IPS-20b (cell line): Measurements from ENCODE around the gene IMMP2L.
"Not testable (repeated sequence)": the region's sequence is repeated elsewhere in the genome, so short reads cannot be mapped to it uniquely, and the experiment has no call there.

Source experiments
- H3K27ac ChIP-seq: one replicate; pipeline ENCODE4 v1.5.1; 2013; ENCODE audit warnings: low read length
- H3K27me3 ChIP-seq: 2 replicates; pipeline ENCODE4 v1.6.1; 2013; ENCODE audit warnings: mild to moderate bottlenecking, low read length, inconsistent platforms; ENCODE audit not compliant: insufficient read depth
- H3K36me3 ChIP-seq: 2 replicates; pipeline ENCODE4 v1.6.1; 2013; ENCODE audit warnings: low read depth, mild to moderate bottlenecking, inconsistent platforms, low read length, moderate library complexity; ENCODE audit not compliant: insufficient read depth
- H3K4me1 ChIP-seq: 2 replicates; pipeline ENCODE4 v1.6.1; 2013; ENCODE audit warnings: mild to moderate bottlenecking, control low read depth, inconsistent platforms, low read length, moderate library complexity; ENCODE audit not compliant: insufficient read depth
- H3K4me3 ChIP-seq: 2 replicates; pipeline ENCODE4 v1.5.1; 2013; ENCODE audit warnings: mild to moderate bottlenecking, low read length, inconsistent platforms
- H3K9ac ChIP-seq: 2 replicates; pipeline ENCODE4 v1.6.1; 2013; ENCODE audit warnings: low read depth, mild to moderate bottlenecking, inconsistent platforms, low read length, moderate library complexity
- H3K9me3 ChIP-seq: 2 replicates; pipeline ENCODE4 v1.6.1; 2013; ENCODE audit warnings: mild to moderate bottlenecking, low read depth, low read length, inconsistent platforms; ENCODE audit not compliant: insufficient read depth

The IMMP2L gene

GRCh38 chr7:111518264-111518663 is 44.0 kb downstream of the IMMP2L start:
- Histone ChIP-seq H3K27ac (no peak overlapping the region), H3K36me3 (no peaks in the 10 kb centered on the region), H3K9ac (no peak overlapping the region), H3K4me3 (no peak overlapping the region), H3K27me3 (no peaks in the 10 kb centered on the region), H3K4me1 (no peaks in the 10 kb centered on the region), H3K9me3 (no peaks in the 10 kb centered on the region)

- Histone ChIP-seq H3K9me3 (no peaks in the 10 kb centered on the region), H3K27ac (no peak overlapping the region), H3K9ac (no peak overlapping the region), H3K36me3 (no peaks in the 10 kb centered on the region), H3K4me3 (no peak overlapping the region), H3K4me1 (no peaks in the 10 kb centered on the region), H3K27me3 (no peaks in the 10 kb centered on the region)
Measured at GRCh38 chr7:111517549-111517951, 44.7 kb downstream of the IMMP2L start.

GRCh38 chr7:111516612-111517011 is 45.7 kb downstream of the IMMP2L start:
- no peaks in the 10 kb centered on the region for H3K27me3 ChIP-seq
- H3K9me3 ChIP-seq: no peaks in the 10 kb centered on the region
- no peaks in the 10 kb centered on the region for H3K36me3 ChIP-seq
- no peaks in the 10 kb centered on the region for H3K4me1 ChIP-seq
- H3K27ac ChIP-seq: no peak overlapping the region
- H3K4me3 ChIP-seq: no peak overlapping the region
- no peak overlapping the region for H3K9ac ChIP-seq

- H3K27ac ChIP-seq: no peak overlapping the region
- no peak overlapping the region for H3K4me3 ChIP-seq
- H3K36me3 ChIP-seq: no peaks in the 10 kb centered on the region
- no peaks in the 10 kb centered on the region for H3K9me3 ChIP-seq
- no peak overlapping the region for H3K9ac ChIP-seq
- no peaks in the 10 kb centered on the region for H3K27me3 ChIP-seq
- H3K4me1 ChIP-seq: no peaks in the 10 kb centered on the region
Measured at GRCh38 chr7:111513566-111513965, 48.7 kb downstream of the IMMP2L start.

- Histone ChIP-seq H3K9ac (no peak overlapping the region), H3K36me3 (no peaks in the 10 kb centered on the region)
Measured at GRCh38 chr7:111511845-111512244, 50.4 kb downstream of the IMMP2L start.

DNA sequence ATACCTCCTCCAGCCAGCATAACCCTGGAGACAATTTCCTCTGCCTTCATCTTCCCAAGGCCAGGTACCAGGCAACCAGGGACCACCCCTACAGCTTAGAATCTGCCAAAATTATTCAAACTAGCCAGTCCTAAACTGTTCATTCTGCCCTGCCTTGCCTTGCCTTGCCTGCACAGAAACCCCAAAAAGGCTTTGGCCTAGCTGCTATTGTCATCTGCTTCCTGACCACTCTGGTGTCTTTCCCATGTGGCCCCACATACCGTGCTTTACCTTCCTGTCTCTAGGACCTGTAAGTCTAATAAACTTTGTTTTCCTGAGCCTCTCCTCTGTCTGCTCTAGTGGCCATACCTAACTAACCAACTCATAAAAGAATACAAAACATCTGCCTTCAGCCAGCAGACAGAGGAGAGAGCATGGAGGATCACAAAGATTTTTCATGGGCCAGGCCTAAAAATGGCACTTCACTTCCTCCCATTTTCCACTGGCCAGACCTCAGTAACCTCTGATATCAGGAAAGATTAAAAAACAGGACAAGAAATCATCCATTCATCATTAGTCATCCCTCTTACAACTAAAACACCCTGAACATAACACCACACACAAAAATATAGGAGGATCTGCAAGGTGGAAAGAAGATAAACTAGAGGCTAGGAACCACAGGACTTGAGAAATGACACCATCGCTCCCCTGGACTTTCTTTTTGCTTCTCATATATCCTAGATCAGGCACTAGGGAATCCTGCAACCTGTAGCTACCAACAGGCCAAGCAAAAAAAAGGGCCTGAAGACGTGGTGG is 51.5 kb downstream of the IMMP2L start:
- H3K27me3 ChIP-seq: no peaks in the 10 kb centered on the region
- H3K27ac ChIP-seq: no peak overlapping the region
- H3K9ac ChIP-seq: no peak overlapping the region
- no peaks in the 10 kb centered on the region for H3K36me3 ChIP-seq
- H3K4me3 ChIP-seq: no peak overlapping the region
- no peaks in the 10 kb centered on the region for H3K9me3 ChIP-seq
- no peaks in the 10 kb centered on the region for H3K4me1 ChIP-seq

More at GRCh38 chr7:111511845-111512244, 50.4 kb downstream of the IMMP2L start:
- no peaks in the 10 kb centered on the region for H3K4me1 ChIP-seq
- H3K4me3 ChIP-seq: no peak overlapping the region
- no peak overlapping the region for H3K27ac ChIP-seq
- no peaks in the 10 kb centered on the region for H3K27me3 ChIP-seq
- H3K9me3 ChIP-seq: no peaks in the 10 kb centered on the region

- Histone ChIP-seq H3K36me3 (no peaks in the 10 kb centered on the region), H3K27ac (no peak overlapping the region), H3K9me3 (no peaks in the 10 kb centered on the region), H3K4me1 (no peaks in the 10 kb centered on the region), H3K27me3 (no peaks in the 10 kb centered on the region), H3K9ac (no peak overlapping the region), H3K4me3 (no peak overlapping the region)
Measured at GRCh38 chr7:111510062-111510461, 52.2 kb downstream of the IMMP2L start.

GRCh38 chr7:111509288-111509687 is 53.0 kb downstream of the IMMP2L start:
- no peaks in the 10 kb centered on the region for H3K4me1 ChIP-seq
- H3K9ac ChIP-seq: no peak overlapping the region
- H3K4me3 ChIP-seq: no peak overlapping the region
- no peak overlapping the region for H3K27ac ChIP-seq
- H3K9me3 ChIP-seq: no peaks in the 10 kb centered on the region
- no peaks in the 10 kb centered on the region for H3K36me3 ChIP-seq
- no peaks in the 10 kb centered on the region for H3K27me3 ChIP-seq

DNA sequence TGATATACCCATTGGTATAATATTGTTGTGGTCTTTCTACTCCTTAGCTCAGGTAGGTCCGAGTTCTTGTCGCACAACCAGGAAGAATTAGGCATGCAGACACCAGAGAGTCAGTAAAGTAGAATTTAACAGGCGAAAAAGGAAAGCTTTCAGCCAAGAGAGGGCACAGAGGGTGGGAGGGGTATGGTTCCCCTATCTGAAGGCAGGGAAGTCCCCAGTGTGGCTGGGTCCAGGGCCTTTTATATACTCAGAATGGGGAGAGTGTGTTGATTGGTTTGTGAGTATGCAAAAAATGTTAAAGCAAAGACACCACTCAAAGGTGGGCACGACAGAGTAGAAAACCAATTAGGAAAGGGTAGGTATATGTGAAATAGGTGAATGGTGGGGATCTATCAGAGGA is 53.9 kb downstream of the IMMP2L start:
- no peak overlapping the region for H3K27ac ChIP-seq
- H3K4me1 ChIP-seq: no peaks in the 10 kb centered on the region
- no peak overlapping the region for H3K9ac ChIP-seq

GRCh38 chr7:111505422-111505821 is 56.9 kb downstream of the IMMP2L start:
- not testable (repeated sequence) for H3K36me3 ChIP-seq, H3K4me3 ChIP-seq, H3K27ac ChIP-seq, H3K4me1 ChIP-seq, H3K27me3 ChIP-seq, H3K9me3 ChIP-seq, H3K9ac ChIP-seq

More for the DNA sequence above, 53.9 kb downstream of the IMMP2L start:
- Histone ChIP-seq H3K27me3 (no peaks in the 10 kb centered on the region), H3K9me3 (no peaks in the 10 kb centered on the region), H3K36me3 (no peaks in the 10 kb centered on the region), H3K4me3 (no peak overlapping the region)

DNA sequence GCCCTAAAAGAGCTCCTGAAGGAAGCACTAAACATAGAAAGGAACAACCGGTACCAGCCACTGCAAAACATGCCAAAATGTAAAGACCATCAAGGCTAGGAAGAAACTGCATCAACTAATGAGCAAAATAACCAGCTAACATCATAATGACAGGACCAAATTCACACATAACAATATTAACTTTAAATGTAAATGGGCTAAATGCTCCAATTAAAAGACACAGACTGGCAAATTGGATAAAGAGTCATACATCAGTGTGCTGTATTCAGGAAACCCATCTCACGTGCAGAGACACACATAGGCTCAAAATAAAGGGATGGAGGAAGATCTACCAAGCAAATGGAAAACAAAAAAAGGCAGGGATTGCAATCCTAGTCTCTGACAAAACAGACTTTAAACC is 60.5 kb downstream of the IMMP2L start:
- not testable (repeated sequence) for H3K36me3 ChIP-seq, H3K9ac ChIP-seq, H3K27me3 ChIP-seq, H3K4me1 ChIP-seq, H3K4me3 ChIP-seq, H3K27ac ChIP-seq, H3K9me3 ChIP-seq

GRCh38 chr7:111499027-111499426 is 63.3 kb downstream of the IMMP2L start:
- Histone ChIP-seq H3K27me3 (no peaks in the 10 kb centered on the region), H3K9me3 (peaks cover 8% of the 10 kb centered on the region), H3K27ac (no peak overlapping the region), H3K4me3 (no peak overlapping the region), H3K36me3 (no peaks in the 10 kb centered on the region), H3K4me1 (no peaks in the 10 kb centered on the region), H3K9ac (no peak overlapping the region)
